Measurements from ENCODE around the gene CEBPG.

DNA sequence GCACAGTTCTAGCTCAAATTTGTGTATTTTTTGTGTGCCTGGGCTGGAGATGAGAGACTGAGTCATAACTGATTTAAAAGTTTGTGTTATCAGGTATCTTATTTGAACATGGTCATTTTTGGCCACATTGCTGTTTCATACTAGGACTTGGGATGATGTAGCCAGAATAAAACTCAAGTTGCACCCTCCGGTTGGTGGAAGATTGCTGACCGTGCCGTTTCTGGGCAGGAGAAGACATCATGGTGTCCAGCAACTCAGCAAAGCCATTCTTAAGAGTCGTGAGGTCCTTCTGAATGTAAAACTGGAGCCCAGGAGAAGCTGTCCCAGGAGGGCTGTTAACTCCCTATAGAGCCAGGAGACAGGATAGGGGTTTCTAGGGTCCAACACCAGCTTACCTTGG, 7.6 kb downstream of the CEBPG start:
- TF ChIP-seq, protein P1, sequence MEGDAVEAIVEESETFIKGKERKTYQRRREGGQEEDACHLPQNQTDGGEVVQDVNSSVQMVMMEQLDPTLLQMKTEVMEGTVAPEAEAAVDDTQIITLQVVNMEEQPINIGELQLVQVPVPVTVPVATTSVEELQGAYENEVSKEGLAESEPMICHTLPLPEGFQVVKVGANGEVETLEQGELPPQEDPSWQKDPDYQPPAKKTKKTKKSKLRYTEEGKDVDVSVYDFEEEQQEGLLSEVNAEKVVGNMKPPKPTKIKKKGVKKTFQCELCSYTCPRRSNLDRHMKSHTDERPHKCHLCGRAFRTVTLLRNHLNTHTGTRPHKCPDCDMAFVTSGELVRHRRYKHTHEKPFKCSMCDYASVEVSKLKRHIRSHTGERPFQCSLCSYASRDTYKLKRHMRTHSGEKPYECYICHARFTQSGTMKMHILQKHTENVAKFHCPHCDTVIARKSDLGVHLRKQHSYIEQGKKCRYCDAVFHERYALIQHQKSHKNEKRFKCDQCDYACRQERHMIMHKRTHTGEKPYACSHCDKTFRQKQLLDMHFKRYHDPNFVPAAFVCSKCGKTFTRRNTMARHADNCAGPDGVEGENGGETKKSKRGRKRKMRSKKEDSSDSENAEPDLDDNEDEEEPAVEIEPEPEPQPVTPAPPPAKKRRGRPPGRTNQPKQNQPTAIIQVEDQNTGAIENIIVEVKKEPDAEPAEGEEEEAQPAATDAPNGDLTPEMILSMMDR (IDR thresholded peaks at IDR 0.05): no peak
- TF ChIP-seq, protein P2, sequence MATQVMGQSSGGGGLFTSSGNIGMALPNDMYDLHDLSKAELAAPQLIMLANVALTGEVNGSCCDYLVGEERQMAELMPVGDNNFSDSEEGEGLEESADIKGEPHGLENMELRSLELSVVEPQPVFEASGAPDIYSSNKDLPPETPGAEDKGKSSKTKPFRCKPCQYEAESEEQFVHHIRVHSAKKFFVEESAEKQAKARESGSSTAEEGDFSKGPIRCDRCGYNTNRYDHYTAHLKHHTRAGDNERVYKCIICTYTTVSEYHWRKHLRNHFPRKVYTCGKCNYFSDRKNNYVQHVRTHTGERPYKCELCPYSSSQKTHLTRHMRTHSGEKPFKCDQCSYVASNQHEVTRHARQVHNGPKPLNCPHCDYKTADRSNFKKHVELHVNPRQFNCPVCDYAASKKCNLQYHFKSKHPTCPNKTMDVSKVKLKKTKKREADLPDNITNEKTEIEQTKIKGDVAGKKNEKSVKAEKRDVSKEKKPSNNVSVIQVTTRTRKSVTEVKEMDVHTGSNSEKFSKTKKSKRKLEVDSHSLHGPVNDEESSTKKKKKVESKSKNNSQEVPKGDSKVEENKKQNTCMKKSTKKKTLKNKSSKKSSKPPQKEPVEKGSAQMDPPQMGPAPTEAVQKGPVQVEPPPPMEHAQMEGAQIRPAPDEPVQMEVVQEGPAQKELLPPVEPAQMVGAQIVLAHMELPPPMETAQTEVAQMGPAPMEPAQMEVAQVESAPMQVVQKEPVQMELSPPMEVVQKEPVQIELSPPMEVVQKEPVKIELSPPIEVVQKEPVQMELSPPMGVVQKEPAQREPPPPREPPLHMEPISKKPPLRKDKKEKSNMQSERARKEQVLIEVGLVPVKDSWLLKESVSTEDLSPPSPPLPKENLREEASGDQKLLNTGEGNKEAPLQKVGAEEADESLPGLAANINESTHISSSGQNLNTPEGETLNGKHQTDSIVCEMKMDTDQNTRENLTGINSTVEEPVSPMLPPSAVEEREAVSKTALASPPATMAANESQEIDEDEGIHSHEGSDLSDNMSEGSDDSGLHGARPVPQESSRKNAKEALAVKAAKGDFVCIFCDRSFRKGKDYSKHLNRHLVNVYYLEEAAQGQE (IDR thresholded peaks at IDR 0.05; ENCODE audit: insufficient read depth in 1 of 2, low read depth in 2 of 2, low read length in 1 of 2): no peak
- TF ChIP-seq POLR2AphosphoS5 (IDR thresholded peaks at IDR 0.05; ENCODE audit: low read depth, low read length) (no peak), SIN3A (IDR thresholded peaks at IDR 0.05; ENCODE audit: borderline replicate concordance, insufficient read depth, low read depth, low read length) (no peak)

Measured in Panc1 (cell line).